Activated T-cell treated with anti-CD3 and anti-CD28 coated beads, Interleukin-2, amount 50 U/mL, for 24 hours (primary cell): ENCODE data around the gene ADCY5.

Experiments used
- DNase-seq: peaks from one replicate; pipeline ENCODE4 v3.0.0-alpha.2; 2020
- H3K27ac Mint-ChIP-seq: 2 replicates; pipeline ENCODE4 v1.8.0; 2020; ENCODE audit warnings: mild to moderate bottlenecking, mixed read lengths
- H3K27me3 Mint-ChIP-seq: 2 replicates; pipeline ENCODE4 v1.8.0; 2020; ENCODE audit warnings: mixed read lengths
- H3K36me3 Mint-ChIP-seq: 2 replicates; pipeline ENCODE4 v1.8.0; 2020; ENCODE audit warnings: low read depth, mixed read lengths
- H3K4me1 Mint-ChIP-seq: 2 replicates; pipeline ENCODE4 v1.8.0; 2020; ENCODE audit warnings: low read depth, mixed read lengths
- H3K4me3 Mint-ChIP-seq: 2 replicates; pipeline ENCODE4 v1.8.0; 2020; ENCODE audit warnings: mild to moderate bottlenecking, moderate library complexity, mixed read lengths
- H3K9me3 Mint-ChIP-seq: 2 replicates; pipeline ENCODE4 v1.8.0; 2020; ENCODE audit warnings: mixed read lengths

ADCY5 gene

DNA sequence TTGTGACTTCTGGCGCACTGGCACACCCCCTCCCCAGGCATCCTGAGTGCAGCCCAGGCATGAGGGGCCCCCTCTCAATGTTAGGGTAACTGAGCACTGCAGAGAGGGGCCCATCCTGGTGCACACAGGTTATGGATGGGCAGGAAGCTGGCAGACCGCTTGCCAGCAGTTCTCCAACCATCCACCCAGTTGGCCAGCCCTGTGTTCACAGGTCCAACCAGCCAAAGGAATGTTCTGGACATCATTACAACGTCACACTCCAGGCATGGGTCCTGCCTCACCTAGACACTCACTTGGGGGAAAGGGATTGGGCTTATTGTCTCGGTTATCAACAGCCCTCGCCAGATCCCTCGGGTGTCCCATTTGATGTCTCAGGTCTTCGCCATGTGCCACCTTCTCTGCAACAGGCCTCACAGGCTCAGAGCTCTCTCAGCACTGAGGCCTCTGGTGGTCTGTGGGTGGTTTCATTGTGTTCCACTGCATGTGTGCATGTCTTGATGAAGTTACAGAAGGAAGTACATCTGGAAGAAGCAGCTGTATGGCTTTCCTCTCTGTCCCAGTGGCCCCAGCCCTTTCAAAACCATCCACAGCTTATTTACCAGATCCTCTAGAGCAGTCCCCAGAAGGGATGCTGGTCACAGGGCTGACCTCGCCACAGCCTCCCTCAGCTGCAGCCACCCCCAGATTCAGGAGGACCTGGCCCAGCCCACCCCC lies 23.7 kb downstream of the ADCY5 start:
- no peaks in the 10 kb centered on the region for H3K36me3 Mint-ChIP-seq
- no peak overlapping the region for H3K4me3 Mint-ChIP-seq
- H3K27me3 Mint-ChIP-seq: peaks cover 8% of the 10 kb centered on the region
- DNase-seq: no peak
- H3K27ac Mint-ChIP-seq: no peak overlapping the region
- H3K9me3 Mint-ChIP-seq: no peaks in the 10 kb centered on the region
- no peaks in the 10 kb centered on the region for H3K4me1 Mint-ChIP-seq

DNA sequence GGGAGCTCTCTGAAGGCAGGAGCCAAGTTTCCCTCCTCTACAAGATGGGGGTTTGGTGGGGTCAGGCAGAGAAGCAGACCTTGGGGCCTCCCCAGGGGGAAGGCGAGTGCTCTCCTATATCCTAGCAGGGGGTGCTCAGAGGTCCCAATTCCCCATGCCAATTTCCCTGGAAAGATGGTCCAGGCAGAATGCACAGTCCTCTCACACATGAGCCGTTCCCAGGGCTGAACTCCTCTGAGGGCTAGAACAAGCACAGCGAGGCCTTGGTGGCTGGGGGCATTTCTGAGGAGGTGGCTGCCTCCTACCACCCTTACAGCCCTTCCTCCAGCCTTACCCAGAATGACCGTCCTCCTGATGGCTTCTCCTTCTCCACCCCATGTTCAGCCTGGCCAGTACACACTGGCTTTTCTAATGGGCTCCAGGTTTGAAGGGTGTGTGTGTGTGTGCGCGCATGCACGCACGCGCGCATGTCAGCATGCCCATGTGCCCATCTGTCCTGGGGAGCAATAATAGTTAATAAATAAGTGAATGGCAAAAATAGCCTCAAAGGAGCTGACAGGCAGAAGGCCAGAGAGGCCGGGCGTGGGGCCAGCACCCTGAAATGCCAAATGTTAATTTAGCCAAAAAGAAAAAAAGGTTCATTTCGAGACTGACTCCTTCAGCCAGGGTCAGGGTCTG lies 24.4 kb downstream of the ADCY5 start:
- Mint-ChIP-seq H3K36me3 (no peaks in the 10 kb centered on the region), H3K27me3 (peaks cover 4% of the 10 kb centered on the region), H3K9me3 (no peaks in the 10 kb centered on the region), H3K4me1 (no peaks in the 10 kb centered on the region), H3K4me3 (no peak overlapping the region), H3K27ac (no peak overlapping the region)
- no peak for DNase-seq

DNA sequence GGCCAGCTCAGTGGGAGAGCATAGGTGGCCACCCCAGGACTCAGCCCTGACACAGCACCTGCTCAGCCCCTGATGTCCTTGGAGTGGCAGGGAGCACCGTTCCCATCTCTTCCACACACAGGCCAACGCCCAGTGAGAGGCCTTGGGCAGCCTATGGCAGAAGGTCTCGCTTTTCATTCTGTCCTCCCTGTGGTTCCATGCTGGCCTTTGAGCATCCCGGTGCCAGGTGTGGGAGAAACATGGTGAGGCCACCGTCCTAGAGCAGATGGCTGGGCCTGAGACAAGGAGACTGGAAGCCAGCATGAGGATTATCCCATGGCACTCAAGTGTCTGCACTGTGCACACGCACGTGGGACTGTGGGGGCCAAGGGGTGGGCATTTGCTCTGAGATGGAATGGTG lies 25.1 kb downstream of the ADCY5 start:
- no peak for DNase-seq
- peaks cover 4% of the 10 kb centered on the region for H3K27me3 Mint-ChIP-seq
- no peaks in the 10 kb centered on the region for H3K4me1 Mint-ChIP-seq
- H3K27ac Mint-ChIP-seq: no peak overlapping the region
- H3K36me3 Mint-ChIP-seq: no peaks in the 10 kb centered on the region
- no peaks in the 10 kb centered on the region for H3K9me3 Mint-ChIP-seq
- H3K4me3 Mint-ChIP-seq: no peak overlapping the region

DNA sequence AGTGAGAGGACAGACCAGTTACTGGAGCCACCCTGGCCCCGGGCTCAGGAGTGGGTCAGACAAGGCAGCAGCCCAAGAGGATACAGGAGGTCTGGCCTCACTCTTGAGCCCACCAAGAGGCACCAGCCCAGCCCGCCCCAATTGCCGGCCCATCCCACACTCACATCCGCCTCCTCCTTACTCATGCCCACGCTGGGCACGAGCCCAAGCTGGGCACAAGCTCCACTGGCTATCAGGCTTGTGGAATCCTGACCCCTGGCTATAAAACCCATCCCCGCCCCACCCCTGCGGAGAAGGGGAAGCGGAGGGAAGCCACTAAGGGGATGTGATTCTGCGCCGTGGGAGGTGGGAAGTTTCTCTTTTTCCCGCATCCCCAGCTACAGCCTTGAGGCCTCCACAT lies 25.9 kb downstream of the ADCY5 start:
- no peak for DNase-seq
- H3K36me3 Mint-ChIP-seq: no peaks in the 10 kb centered on the region

DNA sequence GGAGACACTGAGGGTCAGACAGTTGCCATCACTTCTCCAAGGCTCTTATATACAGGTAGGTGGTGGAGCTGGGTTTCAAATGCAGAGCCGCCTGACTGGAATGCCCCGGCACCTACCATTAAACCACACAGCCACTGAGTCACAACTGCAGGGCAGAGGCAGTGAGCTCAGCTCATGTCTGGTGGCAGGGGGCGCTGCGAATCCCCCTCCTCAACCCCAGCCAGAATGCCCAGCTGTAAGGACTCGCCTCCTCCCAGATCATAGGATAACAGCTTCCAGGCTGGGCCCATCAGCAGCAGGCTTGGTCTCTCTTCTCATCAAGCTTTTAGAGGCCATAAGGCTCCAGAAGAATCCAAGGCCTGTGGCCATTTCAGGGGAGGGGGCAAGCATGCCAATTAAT lies 26.4 kb downstream of the ADCY5 start:
- H3K27me3 Mint-ChIP-seq: peaks cover 4% of the 10 kb centered on the region
- H3K4me3 Mint-ChIP-seq: no peak overlapping the region
- no peaks in the 10 kb centered on the region for H3K9me3 Mint-ChIP-seq
- DNase-seq: no peak
- no peak overlapping the region for H3K27ac Mint-ChIP-seq
- H3K4me1 Mint-ChIP-seq: no peaks in the 10 kb centered on the region
- H3K36me3 Mint-ChIP-seq: no peaks in the 10 kb centered on the region

More for the DNA sequence above, 25.9 kb downstream of the ADCY5 start:
- H3K27ac Mint-ChIP-seq: no peak overlapping the region
- H3K4me1 Mint-ChIP-seq: no peaks in the 10 kb centered on the region
- H3K9me3 Mint-ChIP-seq: no peaks in the 10 kb centered on the region
- peaks cover 4% of the 10 kb centered on the region for H3K27me3 Mint-ChIP-seq
- no peak overlapping the region for H3K4me3 Mint-ChIP-seq

DNA sequence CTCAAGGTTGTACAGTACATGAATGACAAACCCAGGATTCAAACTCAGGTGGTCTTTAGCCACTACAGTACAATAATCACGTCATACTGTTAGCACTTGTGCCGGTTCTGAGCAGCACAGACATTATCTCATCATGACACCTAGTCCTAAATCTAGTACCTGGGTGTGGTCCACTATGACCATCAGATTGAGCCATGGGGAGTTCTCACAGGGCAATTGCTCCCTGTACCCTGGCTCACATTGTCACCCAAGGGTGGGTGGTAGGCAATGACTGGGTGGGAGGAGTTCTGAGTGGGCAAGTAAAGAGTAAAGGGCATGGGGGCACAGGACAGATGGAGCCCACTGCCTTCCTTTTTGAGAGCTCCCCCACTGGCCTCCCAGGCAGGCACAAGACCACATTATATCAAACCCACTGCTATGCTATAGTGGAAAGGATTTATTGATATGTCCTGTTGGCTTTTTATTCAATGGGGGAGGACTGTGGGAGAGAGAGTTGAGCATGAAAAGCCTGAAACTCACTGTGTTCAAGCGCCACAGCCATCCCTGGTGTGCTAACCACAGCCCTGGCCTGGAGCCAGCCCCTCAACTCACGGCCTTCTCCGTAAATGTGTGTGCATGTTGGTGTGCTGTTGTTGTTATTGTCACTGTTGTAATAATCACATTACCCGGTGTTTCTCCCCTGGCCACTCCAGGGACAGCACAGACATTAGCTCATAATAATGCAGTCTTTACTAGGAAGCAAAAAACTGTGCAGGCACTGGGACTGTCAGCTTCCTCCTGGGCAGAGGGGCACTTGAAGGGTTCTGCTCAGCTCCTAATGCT lies 27.3 kb downstream of the ADCY5 start:
- DNase-seq: no peak
- Mint-ChIP-seq H3K9me3 (no peaks in the 10 kb centered on the region), H3K36me3 (no peaks in the 10 kb centered on the region), H3K27ac (no peak overlapping the region), H3K27me3 (no peaks in the 10 kb centered on the region), H3K4me3 (no peak overlapping the region), H3K4me1 (no peaks in the 10 kb centered on the region)

DNA sequence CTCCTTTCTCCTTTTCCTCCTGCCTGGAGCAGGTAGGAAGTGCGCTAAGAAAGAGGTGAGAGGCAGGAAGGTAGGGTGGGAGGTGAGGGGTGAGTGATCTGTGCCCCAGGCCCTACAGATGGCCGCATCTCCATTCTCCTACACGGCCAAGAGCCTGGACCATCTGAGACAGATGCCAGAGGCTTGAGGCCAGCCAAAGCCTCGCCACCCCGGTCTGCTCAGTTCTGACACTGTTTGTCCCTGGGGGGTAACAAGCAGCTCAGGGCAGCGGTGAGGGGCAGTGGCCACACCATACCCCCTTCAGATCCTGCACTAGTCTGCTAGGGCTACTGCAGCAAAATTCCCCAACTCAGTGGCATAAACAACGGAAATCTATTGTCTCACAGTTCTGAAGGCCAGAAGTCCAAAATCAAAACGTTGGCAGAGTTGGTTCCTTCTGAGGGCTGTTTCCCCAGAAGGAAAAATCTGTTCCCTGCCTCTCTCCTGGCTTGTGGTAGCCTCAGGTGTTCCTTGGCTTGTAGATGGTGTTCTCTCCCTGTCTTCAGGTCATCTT lies 28.4 kb downstream of the ADCY5 start:
- H3K4me1 Mint-ChIP-seq: no peaks in the 10 kb centered on the region
- H3K36me3 Mint-ChIP-seq: no peaks in the 10 kb centered on the region
- DNase-seq: no peak
- H3K27me3 Mint-ChIP-seq: no peaks in the 10 kb centered on the region
- no peak overlapping the region for H3K4me3 Mint-ChIP-seq
- no peak overlapping the region for H3K27ac Mint-ChIP-seq
- no peaks in the 10 kb centered on the region for H3K9me3 Mint-ChIP-seq

DNA sequence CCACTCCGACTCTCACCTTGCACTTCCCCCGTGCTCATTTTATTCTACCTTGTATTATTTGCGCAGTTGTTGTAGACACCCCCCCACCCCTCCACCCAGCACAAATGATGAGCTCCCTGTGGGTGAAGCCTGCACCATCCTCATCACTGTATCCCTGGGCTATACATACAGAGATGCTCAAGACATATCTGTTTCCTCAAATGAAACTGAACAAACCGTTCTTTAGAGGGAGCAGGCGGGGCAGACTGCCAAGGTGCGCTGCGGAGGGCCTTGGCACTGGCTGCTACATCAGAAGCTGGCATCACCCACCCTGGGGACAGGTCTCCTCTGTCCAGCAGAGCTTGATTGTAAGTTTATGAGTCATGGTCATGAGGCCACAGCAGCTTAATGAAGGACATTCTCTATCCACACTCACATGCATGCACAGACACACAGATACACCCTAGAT lies 29.0 kb downstream of the ADCY5 start:
- H3K4me1 Mint-ChIP-seq: no peaks in the 10 kb centered on the region
- no peak overlapping the region for H3K27ac Mint-ChIP-seq
- H3K36me3 Mint-ChIP-seq: no peaks in the 10 kb centered on the region

DNA sequence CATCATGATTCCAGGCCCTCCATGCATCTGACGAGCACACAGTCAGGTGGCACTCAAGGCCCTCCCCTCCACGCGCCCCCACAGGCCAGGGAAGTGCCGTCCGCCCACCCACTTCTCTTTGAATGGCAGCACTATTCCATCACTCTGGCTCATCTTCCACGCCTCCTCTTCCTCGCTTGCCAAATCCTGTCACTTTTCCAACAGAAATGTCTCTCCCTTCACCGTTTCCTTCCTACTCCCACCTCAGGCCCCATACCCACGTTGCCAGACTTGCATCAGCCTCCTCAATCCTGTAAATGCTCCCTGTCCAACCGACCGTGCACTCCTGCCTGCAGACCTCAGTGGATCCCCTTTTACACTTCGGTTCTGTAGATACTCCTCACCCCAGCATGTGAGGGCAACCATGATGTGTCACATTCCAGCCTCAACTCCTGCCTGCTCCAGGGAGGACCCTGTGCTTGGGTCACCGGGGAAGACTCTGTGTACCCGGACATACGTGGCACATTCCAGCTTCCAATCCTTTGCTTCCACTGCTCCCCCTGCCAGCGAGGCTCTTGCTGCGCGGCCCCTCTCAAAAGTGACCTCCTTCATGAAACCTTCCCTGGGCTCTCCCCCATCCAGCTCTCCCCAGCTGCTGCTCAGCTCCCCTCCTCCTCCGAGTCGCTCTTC lies 29.6 kb downstream of the ADCY5 start:
- Mint-ChIP-seq H3K4me1 (no peaks in the 10 kb centered on the region), H3K36me3 (no peaks in the 10 kb centered on the region), H3K27ac (no peak overlapping the region), H3K4me3 (no peak overlapping the region), H3K27me3 (no peaks in the 10 kb centered on the region), H3K9me3 (no peaks in the 10 kb centered on the region)
- no peak for DNase-seq

More for the DNA sequence above, 29.0 kb downstream of the ADCY5 start:
- Mint-ChIP-seq H3K9me3 (no peaks in the 10 kb centered on the region), H3K27me3 (no peaks in the 10 kb centered on the region), H3K4me3 (no peak overlapping the region)
- no peak for DNase-seq

DNA sequence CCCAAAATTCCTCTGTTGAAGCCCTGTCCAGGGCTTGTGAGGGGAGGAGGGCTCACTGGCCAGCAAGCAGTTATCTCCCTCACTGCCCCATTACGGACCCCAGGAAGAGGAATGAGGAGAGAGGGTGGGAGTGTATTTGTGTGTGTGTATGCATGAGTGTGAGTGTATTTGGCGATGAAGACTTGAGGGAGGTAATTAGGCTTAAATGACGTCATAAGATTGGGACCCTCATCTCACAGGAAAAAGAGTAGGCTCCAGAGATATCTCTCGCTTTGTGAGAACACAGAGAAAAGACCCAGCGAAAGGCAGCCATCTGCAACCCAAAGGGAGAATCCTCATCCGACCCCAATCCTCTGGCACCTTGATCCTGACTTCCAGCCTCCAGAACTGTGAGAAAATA lies 32.2 kb downstream of the ADCY5 start:
- H3K9me3 Mint-ChIP-seq: no peaks in the 10 kb centered on the region
- no peaks in the 10 kb centered on the region for H3K36me3 Mint-ChIP-seq
- H3K27ac Mint-ChIP-seq: no peak overlapping the region
- H3K4me1 Mint-ChIP-seq: no peaks in the 10 kb centered on the region
- no peaks in the 10 kb centered on the region for H3K27me3 Mint-ChIP-seq
- no peak overlapping the region for H3K4me3 Mint-ChIP-seq
- DNase-seq: no peak

DNA sequence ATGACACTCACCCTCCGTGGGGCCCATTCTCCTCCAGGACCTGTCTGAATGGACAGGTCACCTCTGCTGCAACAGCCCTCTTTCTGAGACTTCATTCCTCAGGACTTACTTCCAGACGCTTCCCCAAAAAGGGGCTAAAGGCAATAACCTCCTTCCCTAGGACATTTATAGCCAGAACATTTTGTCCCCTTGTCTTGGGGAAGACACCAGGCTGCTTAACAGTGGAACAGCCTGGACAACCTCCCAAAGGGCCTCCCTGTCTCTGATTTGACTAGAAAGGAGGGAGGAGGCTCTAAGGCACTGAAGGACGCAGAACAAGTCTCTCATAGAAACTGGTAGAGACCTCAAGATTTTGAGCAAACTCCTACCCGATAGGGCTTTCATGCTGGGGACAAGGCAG lies 32.7 kb downstream of the ADCY5 start:
- DNase-seq: no peak
- Mint-ChIP-seq H3K9me3 (no peaks in the 10 kb centered on the region), H3K27me3 (no peaks in the 10 kb centered on the region), H3K4me3 (no peak overlapping the region), H3K27ac (no peak overlapping the region), H3K36me3 (no peaks in the 10 kb centered on the region), H3K4me1 (no peaks in the 10 kb centered on the region)

DNA sequence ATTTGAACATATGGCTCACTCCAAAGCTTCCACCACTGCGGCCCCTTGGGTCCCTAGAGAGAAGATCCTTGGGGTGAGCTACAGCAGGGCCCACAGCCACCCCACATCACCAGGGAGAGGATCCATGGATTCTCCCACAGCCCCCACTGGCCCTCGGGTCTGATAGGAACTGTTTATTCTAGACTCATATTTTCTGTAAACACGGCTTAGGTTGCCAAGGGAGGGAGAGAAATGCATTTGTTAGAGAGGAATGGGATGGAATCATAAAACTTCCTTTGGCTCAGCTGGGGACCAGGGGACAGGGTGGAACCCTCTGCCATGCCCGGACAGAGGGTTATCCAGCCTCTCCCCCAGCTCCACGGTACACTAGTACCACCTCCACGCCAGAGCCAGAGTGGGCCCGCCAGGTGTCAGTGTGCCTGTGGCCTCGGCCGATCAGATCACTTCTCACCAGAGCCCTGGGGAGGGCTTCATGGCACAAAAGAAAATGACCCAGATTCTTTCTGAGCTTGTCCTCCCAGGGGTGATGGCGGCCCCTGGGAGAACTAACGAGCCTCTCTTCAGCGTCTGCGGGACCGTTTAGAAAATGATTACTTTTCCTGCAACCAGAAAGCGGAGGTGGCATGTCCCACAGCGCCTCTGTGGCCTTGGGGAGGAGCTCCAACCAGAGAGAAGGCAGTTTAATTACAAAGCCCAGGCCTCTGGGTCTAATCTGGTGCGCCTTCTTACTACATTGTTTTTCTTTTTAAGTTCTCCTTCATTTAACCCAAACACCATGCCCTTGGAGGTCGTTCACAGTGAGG lies 33.7 kb downstream of the ADCY5 start:
- Mint-ChIP-seq H3K4me3 (no peak overlapping the region), H3K4me1 (no peaks in the 10 kb centered on the region), H3K36me3 (no peaks in the 10 kb centered on the region), H3K27me3 (no peaks in the 10 kb centered on the region), H3K27ac (no peak overlapping the region), H3K9me3 (no peaks in the 10 kb centered on the region)
- DNase-seq: no peak

DNA sequence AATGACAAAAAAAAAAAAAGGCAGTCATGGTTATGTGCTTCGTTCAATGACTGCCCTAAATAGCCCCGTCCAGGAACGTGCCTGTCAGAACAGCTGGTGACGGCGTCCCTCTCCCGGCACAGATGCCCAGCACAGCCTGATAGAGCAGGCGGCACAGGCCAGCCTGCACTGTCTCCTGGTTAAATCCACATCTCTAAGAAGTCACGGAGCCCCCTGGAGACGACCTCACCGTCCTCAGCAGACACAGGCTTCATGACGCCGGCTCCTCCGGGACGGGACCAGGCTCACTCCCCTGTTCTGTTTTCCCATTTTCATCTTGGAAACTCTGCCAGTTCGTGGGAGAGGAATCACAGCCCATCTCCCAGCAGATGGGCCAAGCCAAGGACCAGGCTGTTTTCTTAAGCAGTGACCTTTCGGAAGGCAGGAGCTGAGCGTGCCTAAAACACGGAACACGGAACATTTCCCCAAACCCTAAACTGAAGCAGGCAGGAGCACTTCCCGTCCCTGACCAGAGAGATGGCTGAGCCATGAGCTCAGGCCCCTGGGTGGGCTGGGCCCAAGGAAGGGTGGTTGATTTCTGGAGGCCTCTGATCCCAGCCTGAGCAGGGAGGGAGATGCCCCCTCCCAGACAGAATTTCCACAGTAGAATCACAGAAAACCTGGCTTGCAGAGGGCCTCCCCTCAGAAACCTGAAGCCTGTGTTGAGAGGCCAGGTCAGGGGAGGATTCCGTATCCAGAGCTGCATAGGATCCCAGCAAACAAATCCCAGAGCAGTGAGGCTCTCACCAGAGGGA lies 35.9 kb downstream of the ADCY5 start:
- Mint-ChIP-seq H3K36me3 (no peaks in the 10 kb centered on the region), H3K27me3 (no peaks in the 10 kb centered on the region), H3K4me1 (no peaks in the 10 kb centered on the region), H3K9me3 (no peaks in the 10 kb centered on the region), H3K4me3 (no peak overlapping the region), H3K27ac (no peak overlapping the region)
- no peak for DNase-seq
